GM18868 (cell line): ENCODE measurements around the gene TTC39C.
"Not testable (repeated sequence)": the region's sequence is repeated elsewhere in the genome, so short reads cannot be mapped to it uniquely, and the experiment has no call there.

ENCODE experiments used
- ATAC-seq: cut with Tn5 transposase; IDR thresholded peaks from one replicate; pipeline ENCODE4 v1.9.1; 2021; ENCODE audit warnings: mild to moderate bottlenecking, moderate library complexity; ENCODE audit not compliant: unreplicated experiment

Gene TTC39C

DNA sequence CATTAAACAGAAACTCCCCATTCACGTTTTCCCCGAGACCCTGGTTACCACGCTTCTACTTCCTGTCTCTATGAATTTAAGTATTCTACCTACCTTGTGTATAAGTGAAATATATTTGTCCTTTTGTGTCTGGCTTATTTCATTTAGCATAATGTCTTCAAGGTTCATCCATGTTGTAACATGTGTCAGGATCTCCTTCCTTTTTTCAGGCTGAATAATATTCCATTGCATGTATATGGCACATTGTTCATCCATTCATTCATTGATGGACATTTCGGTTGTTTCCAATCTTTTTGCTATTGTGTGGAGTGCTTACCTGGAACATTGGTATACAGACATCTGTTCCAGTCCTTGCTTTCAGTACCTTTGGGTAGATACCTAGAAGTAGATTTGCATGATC, 106.1 kb downstream of the TTC39C start:
- ATAC-seq, result no peak

DNA sequence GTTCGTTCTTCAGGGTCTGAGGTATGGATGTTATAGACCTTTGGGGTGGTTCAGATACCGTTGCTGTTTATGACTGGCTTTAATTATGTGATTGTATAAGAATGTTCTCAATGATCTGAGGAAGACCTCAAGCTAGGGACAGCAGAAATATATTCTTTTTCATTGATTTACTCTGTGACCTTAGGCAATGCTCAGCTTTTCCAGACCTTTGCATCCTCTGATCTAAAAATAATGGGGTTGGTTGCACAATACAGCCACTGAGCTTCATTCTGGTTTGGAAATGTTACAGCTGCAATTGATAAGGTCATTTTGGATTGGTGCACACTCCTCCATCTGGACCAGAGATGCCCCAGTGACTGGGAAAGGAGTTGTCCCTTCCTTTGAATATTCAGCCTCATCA, 107.1 kb downstream of the TTC39C start:
- no peak for ATAC-seq

DNA sequence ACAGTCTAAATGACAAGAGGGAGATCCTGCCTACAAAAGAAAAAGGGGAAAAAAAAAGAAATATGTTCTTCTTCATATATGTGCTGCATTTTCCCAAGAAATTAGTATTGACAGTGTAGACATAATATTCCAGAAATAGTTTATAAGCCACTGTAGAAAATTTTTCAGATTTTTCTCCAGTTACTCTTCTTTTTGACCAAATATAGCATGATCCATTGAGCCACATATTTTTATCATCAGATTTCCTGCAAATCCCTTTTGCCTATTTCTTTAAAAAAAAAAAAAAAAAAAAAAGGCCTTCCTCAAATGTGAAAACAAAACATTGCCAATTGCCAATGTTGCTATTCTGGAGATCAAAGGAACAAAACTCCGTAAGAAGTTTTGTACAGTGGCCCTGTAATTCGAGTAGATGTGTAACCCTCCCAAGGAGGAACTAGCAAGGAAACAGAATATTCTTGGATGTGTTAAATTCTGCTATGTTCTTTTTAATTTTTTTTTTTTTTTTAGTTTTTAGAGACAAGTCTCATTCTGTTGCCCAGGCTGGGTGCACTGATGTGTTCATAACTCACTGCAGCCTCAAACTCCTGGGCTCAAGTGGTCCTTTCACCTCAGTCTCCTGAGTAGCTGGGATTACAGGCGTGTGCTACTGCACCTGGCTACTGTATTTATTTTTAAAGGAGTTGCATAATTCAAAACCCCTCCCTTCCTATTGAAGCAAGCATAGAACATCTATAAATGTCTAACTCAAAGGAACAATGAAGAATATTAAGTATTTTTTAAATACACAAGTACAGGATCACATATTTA, 111.8 kb downstream of the TTC39C start:
- ATAC-seq, result no peak

DNA sequence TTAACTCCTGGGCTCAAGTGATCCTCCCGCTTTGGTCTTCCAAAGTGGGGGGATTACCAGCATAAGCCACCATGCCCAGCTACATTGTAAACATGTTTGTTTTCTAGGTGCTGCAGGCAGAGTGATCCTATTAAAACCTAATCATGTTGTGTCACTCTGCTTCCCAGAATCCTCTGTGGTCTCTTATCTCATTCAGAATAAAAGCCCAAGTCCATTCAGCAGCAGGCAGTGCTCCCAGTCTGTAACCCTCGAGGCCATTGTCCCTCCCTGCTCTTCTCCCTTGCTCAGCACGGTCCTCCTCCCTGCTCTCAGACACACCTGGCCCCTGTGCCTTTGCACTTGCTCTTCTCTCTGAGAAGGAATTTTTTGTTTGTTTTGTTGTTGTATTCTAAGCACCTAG, 113.2 kb downstream of the TTC39C start:
- ATAC-seq, result no peak

DNA sequence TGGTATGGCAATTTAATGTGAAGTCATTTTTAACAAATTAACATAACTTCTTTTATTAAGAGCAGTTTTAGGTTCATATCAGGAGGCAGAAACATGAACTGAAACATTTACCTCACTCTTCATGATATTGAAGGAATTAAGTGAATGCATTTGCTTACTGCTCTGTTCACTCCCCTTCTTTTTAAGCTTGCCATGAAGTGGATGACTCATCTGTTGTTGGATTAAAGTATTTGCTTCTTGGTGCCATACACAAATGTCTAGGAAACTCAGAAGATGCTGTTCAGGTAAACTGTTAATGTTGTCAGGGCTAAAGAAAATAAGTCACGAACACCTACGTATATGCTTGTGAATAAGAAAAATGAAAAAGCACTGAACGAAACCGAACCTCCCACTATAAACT, 114.1 kb downstream of the TTC39C start:
- no peak for ATAC-seq

DNA sequence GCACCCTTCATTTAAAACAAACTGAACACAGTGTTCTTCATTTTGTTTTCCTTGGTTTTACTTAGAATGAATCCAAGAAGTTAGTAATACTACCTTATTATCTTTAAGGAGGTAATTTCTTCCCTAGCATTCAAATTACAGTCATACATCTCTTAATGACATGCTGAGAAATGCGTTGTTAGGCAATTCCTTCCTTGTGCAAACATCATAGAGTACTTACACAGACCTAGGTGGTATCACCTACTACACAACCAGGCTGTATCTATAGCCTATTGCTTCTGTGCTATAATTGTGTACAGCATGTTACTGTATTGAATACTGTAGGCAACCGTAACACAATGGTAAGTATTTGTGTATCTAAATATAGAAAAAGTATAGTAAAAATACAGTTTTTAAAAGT, 115.9 kb downstream of the TTC39C start:
- no peak for ATAC-seq

DNA sequence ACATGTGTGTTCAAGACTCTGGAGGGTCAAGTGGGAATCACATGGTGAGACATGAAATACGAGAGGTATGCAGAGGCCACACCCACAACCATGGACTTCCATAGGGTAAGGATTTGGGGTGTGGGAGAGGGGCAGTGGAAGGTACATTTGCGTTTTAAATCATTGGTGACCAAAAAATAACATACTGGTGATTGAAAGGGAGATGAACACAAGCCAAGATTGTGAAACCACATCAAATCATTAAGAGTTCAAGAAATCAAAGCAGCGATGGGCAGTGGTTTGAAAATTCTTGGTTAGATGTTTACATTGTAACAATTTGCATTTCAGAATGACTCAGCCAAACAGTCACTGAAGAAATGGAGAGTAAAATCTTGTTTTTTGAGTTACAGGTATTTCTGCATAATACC, 122.4 kb downstream of the TTC39C start:
- no peak for ATAC-seq

DNA sequence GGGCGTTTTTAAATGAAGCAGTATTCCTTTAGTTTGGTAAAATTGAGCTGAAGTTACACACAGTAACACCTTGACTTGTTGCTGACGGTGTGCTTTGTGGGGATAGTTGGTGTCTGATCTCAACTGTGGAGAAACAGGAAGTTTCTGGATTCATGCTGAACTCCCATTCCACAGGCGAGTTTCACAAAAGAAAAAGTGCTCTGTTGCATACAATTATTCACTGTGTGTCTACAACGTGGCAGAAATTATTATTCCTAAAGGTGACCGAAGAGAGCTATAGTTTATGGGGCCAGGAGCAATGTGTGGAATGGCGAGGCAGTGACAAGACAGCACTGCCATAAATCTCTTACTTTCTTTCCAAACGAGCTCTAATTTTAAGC, 123.8 kb downstream of the TTC39C start:
- ATAC-seq, result no peak

DNA sequence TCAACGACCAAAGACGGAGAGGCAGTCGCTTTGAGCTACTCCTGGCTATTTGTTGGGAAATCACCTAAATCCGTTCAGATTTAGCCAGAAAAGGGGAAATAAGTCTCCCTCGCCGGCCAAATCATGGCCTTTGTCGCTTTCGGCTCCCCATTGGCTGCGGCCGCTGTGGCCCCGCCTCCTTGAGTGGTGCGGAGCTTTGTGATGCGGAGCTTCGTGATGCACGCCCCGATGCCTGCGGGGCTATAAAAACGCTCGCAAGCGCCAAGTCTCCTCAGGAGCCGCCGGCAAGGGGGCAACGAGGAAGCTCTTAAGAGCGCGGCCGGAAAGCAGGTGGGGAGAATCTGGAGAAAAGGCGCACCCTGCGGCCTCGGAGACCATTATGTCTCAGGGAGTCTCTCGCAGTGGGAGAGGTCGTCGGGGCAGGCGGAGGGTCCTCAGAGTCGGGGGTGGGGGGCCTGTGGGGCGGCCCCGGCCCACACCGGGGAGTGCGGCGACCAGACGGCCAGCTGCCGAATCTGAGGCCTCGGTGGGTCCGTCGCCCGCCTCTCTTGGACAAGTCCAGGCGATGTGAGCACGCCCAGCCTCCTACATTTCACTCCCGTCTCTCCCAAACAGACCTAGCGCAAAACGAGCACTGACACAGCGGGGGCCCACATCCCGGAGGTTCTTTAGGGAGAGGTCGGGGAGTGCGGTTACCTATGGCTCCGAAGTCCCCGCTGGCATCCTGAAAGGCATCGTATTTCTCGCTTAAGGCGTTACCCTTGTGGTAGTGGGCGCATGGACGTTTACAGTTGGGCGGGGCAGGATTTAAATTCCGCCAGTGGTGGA, 124.4 kb downstream of the TTC39C start, which contains the start of gene CABYR:
Gene CABYR, plus strand, starts transcription at position 274 of the 828 bp plus-strand sequence. CDS start 4,053 bp downstream, outside the sequence.
- ATAC-seq, result peak; percentile 93

DNA sequence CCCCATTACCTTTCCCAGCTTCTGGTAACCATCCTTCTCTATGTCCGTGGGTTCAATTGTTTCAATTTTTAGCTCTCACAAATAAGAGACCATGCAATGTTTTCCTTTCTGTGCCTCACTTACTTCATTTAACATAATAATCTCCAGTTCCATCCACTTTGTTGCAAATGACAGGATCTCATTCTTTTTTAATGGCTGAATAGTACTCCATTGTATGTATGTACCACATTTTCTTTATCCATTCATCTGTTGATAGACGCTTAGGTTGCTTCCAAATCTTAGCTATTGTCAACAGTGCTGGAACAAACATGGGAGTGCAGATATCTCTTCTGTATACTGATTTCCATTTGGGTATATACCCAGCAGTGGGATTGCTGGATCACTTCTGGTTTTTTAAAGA, 126.1 kb downstream of the TTC39C start:
- no peak for ATAC-seq

DNA sequence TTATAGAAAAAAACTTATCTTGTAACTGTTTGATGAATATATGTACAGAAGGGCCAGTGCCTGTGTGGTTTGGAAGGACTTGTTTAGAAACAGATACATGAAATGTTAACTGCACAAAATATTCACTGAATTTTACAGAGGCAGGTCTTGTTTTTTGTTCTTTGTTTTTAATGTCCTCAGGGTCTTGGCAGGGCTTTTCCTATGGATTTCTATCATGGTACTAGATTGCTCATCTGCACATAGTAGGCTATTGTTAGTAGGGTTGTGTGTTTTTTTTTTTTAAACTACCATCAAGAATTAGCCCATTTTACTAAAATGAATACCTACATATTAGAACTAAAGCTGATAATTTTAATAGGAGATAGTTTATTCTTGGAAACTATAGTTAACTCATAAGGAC, 127.8 kb downstream of the TTC39C start:
- ATAC-seq, result no peak

DNA sequence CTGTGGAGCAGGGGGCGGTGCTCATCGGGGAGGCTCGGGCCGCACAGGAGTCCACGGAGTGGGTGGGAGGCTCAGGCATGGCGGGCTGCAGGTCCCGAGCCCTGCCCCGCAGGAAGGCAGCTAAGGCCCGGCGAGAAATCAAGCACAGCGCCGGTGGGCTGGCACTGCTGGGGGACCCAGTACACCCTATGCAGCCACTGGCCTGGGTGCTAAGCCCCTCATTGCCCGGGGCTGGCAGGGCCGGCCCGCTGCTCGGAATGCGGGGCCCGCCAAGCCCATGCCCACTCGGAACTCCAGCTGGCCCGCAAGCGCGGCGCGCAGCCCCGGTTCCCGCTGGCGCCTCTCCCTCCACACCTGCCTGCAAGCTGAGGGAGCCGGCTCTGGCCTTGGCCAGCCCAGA, 135.0 kb downstream of the TTC39C start:
- not testable (repeated sequence) for ATAC-seq

DNA sequence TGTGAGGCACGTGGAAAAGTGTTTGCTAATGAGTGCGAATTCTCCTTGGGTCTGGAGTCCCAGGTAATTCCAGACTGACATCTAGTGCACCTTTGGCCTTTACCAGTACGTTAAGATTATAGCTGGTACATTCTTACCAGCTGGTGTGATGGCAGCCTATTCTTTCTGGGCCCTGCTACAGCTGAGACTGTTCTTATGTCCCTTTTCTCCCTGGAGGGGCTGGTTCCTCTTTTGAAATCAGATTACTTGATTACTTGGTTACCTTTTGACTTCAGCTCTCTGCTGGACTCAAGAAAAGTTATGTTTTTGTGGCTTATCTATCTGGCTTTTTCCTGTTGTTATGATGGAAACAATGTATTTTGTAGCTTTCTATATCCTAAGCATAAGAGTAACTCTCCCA, 138.8 kb downstream of the TTC39C start:
- ATAC-seq, result peak; percentile 72

DNA sequence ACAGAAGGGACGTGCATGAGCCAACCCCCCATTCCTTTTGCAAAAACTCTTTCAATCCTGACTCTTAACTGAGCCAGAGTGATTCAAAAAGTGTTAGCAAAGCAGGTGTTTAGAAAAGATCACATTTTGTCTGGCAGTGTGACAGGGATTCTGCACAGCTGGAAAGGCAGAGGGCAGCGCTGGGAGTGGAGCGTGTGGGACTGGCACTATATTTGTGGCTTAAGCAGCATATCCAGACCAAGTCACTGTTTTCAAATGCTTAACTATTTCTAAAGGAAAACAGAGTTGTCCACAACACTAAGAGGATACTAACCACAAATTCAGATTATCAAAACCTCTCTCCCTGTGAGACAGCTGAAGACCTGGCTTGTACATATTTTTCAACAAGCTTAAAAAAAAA, 143.3 kb downstream of the TTC39C start:
- no peak for ATAC-seq

DNA sequence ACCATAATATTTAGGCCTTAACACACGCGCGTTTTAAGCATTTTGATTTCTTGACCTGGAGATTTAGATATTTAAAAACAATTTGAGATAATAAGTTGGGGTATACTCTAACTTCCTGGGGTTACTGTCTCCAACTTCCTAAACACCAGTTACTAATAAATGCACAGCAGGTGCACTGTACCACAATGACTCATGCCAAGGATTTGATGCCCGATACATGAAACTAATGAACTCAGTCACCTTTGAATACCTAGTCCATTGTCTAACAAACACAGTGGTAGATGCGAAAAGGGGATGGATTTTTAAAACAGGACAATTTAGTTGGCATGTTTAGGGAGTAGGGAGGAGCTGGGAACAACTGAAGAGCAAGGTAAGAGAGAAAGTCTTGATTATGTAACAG, 145.5 kb downstream of the TTC39C start:
- no peak for ATAC-seq

DNA sequence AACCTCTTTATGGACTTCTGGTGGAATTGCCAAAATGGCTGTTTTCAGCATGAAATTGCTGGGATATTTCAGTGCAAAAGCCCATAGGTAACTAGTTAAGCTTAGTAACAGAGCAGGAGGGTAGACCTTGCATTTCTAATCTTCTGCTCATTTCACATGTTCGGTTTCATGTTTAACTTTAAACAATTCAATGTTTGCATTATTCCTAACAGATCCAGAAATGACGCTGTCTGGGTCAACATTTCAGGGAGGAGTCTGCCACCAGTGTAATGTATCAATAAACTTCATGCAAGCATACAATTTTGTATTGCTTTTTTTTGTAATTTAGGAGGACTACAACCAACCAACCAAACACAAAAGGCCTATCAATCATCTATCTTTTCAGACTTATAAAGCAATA, 146.8 kb downstream of the TTC39C start:
- ATAC-seq, result no peak

DNA sequence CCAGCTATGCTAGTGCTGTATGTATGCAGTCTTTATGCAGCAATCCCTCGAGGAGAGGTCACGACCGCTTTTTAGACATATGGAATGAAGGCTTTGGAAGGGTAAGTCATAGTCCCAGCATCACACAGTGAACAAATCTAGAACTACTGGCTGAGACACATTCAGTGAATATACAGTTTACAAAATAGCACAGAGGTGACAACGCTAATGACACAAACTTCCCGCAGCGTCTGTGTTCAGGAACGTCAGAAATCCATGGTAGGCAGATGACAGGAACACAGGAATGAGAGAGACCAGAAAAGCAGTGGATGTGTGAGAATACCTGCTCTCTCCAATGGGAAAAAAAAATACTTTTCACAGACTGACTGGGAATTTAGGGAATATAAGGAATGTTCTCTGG, 153.9 kb downstream of the TTC39C start:
- no peak for ATAC-seq

DNA sequence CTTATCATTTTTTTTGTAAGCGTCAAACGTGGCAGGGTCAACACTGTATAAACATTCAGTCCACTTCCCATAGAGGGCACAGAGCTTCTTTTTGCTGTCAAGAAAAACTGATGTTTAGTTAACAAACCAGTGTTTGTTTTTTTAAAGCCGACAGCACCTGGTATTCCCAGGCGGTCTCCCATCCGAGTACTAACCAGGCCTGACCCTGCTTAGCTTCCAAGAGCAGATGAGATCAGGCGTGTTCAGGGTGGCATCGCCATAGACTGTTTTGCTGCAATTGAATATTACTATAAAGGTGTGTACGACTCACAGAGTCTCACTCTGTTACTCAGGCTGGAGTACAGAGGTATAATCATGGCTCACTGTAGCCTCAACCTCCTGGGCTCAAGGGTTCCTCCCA, 155.8 kb downstream of the TTC39C start:
- no peak for ATAC-seq

DNA sequence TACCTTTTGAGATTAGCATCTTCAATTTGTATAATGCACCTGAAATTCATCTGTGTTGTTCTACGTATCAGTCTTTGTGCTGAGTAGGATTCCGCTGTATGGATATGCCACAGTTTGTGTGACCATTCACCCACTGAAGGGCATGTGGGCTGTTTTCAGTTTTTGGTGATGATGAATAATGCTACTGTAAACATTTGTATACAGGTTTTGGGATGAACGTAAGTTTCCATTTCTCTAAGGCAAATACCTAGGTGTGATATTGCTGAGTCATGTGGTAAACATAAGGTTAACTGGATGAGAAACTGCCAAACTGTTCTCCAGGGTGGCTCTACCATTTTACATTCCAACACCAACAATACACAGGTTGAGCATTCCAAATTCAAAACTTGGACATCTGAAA, 159.4 kb downstream of the TTC39C start:
- no peak for ATAC-seq

DNA sequence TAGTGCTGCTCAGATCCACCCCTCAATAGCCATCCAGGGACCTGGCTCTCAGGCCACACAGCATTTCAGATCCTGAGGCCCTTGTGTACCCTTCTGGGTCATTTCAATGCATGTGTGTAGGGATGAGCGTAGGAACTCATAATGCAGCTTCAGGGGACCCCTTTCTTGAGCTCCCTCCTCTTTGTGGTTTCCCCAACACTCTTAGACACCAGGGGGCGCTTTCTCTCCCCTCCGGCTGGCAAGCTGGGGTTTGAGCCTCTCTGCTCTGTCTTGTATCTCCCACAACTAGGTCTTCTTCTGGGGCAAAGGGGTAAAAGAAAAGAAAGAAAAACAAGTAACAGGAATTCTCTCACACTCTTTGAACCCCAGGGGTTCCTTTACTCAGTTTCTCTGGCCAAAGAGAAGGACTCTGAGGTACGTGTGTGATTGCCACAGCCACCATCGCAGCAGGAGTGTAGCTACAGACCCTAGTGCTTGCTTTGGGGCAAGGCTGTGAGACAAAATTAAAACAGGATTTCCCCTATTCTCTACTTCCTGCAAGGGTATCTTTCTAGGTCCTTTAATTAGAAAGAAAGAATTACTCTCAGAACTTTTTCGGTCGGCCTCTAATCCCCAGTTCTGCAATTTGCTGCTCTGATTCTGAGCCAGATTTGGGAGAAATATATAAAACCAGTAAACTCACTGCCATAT, 162.3 kb downstream of the TTC39C start:
- peak; percentile 92 for ATAC-seq

DNA sequence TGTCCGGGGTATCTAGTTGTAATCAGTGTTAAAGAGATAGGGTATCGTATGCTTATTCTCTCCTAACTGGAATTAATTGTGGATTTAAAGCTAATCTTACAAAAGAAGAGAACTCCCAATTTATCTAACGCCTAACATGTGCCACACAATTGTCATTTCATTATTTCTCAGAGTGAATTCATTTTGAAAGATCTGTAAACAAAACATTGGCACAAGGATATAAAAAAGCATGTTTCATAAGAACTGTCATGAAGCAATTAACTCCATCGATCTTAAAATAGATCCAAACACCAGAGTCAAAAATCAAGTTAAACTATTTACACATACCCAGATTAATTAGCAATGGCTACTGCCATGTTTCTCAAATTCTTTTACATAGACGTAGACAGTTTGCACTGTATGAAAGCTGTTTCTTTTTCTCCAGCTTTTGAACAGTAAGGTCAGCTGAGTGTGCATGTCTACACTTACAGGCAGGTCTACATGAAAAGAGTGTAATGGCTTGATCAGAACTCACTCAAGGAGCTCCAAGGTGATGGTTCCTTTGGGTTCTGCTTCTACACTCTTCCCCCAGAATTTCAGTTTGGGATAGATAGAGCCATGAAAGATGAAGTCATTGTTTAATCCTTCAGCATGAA, 163.1 kb downstream of the TTC39C start:
- no peak for ATAC-seq
